ENCODE measurements around the gene GIGYF1.
"Not testable (repeated sequence)": the region's sequence is repeated elsewhere in the genome, so short reads cannot be mapped to it uniquely, and the experiment has no call there.

Gene GIGYF1

DNA sequence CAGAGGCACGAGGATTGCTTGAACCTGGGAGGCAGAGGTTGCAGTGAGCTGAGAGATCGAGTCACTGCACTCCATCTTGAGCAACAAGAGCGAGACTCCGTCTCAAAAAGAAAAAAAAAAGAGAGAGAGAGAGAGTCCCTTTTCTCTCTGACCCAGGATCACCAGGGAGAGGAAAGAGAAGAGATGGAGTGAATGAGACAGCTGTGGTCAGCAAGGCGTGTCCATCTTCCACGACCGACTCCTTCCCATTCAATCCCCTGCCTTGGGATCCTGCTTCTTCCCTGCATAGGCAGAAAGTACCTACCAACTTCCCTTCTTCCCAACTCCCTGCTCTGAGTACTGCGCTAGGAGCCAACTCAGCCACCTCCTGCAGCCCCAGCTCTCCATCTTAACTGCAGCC, 34.1 kb upstream of the GIGYF1 start:
- no peaks in the 10 kb centered on the region for H3K4me1 ChIP-seq (ENCODE audit: low read length)

DNA sequence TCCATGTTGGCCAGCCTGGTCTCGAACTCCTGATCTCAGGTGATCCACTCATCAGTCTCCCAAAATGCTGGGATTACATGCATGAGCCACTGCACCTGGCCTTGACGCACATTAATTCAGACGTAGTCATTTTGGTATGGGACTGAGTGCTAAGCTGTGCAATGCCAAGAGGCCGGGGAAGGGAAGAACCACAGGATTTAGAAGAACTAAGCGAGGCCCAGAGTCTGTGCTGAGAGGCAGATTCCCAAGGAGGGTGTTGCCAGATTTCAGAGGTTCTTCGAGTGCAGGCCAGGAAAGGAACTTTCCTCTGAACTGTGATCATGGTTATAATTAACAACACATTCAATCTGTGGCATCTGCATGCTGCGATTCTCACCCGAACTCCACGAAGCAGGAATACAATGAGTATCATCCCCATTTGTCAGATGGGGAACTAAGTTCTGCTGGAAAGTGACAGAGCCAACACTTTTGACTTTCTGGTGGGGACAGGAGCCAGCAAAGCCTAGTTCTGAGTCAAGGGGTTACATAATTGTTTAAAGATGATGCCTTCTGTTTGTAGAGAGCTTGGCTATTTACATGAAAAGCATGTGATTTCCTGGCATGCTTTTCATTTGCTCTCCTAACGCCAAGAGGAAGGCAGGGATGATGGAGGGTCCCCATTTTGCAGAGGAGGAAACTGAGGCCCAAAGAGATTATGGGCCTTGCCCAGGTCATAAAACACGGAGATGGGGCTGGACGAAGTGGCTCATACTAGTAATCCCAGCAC, 33.1 kb upstream of the GIGYF1 start:
- Histone ChIP-seq H3K79me2 (ENCODE audit: low read length) (no peaks in the 10 kb centered on the region), H3K4me1 (ENCODE audit: low read length) (no peaks in the 10 kb centered on the region), H3K27ac (ENCODE audit: low read length) (no peak overlapping the region), H3K4me2 (ENCODE audit: low read depth, low read length) (no peak overlapping the region), H4K20me1 (ENCODE audit: insufficient read depth, low read length) (no peaks in the 10 kb centered on the region), H3K4me3 (ENCODE audit: low read length) (no peak overlapping the region), H3F3A (ENCODE audit: insufficient read depth, low read length) (no peaks in the 10 kb centered on the region), H3K36me3 (replicated peaks; ENCODE audit: insufficient read depth, low read length) (no peaks in the 10 kb centered on the region), H3K9me2 (replicated peaks; ENCODE audit: insufficient read depth, low read length) (no peaks in the 10 kb centered on the region), H3K27me3 (replicated peaks; ENCODE audit: insufficient read depth, low read length) (peaks cover 87% of the 10 kb centered on the region), H3K9ac (ENCODE audit: low read length) (no peak overlapping the region), H2AFZ (ENCODE audit: low read length) (no peak overlapping the region), H3K9me3 (replicated peaks; ENCODE audit: insufficient read depth, low read length) (no peaks in the 10 kb centered on the region)
- no peak for TF ChIP-seq EZH2 (optimal IDR thresholded peaks at IDR 0.05; ENCODE audit: low read depth, low read length)
- no peak for TF ChIP-seq EZH2phosphoT487 (IDR thresholded peaks at IDR 0.05; ENCODE audit: low read length)
- TF ChIP-seq, protein P1, sequence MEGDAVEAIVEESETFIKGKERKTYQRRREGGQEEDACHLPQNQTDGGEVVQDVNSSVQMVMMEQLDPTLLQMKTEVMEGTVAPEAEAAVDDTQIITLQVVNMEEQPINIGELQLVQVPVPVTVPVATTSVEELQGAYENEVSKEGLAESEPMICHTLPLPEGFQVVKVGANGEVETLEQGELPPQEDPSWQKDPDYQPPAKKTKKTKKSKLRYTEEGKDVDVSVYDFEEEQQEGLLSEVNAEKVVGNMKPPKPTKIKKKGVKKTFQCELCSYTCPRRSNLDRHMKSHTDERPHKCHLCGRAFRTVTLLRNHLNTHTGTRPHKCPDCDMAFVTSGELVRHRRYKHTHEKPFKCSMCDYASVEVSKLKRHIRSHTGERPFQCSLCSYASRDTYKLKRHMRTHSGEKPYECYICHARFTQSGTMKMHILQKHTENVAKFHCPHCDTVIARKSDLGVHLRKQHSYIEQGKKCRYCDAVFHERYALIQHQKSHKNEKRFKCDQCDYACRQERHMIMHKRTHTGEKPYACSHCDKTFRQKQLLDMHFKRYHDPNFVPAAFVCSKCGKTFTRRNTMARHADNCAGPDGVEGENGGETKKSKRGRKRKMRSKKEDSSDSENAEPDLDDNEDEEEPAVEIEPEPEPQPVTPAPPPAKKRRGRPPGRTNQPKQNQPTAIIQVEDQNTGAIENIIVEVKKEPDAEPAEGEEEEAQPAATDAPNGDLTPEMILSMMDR (IDR thresholded peaks at IDR 0.05; ENCODE audit: low read length) = no peak
- DNase-seq = no peak

More for the DNA sequence above, 34.1 kb upstream of the GIGYF1 start:
- TF ChIP-seq EZH2 (optimal IDR thresholded peaks at IDR 0.05; ENCODE audit: low read depth, low read length) (no peak), EZH2phosphoT487 (IDR thresholded peaks at IDR 0.05; ENCODE audit: low read length) (no peak)
- TF ChIP-seq, protein P1 (IDR thresholded peaks at IDR 0.05; ENCODE audit: low read length) = no peak
- H2AFZ ChIP-seq (ENCODE audit: low read length) = no peak overlapping the region
- H3K79me2 ChIP-seq (ENCODE audit: low read length) = no peaks in the 10 kb centered on the region
- no peak overlapping the region for H3K4me3 ChIP-seq (ENCODE audit: low read length)
- H3K27ac ChIP-seq (ENCODE audit: low read length) = no peak overlapping the region
- no peaks in the 10 kb centered on the region for H3F3A ChIP-seq (ENCODE audit: insufficient read depth, low read length)
- DNase-seq = no peak
- no peaks in the 10 kb centered on the region for H3K9me3 ChIP-seq (replicated peaks; ENCODE audit: insufficient read depth, low read length)
- H4K20me1 ChIP-seq (ENCODE audit: insufficient read depth, low read length) = no peaks in the 10 kb centered on the region
- no peaks in the 10 kb centered on the region for H3K9me2 ChIP-seq (replicated peaks; ENCODE audit: insufficient read depth, low read length)
- H3K9ac ChIP-seq (ENCODE audit: low read length) = no peak overlapping the region
- H3K4me2 ChIP-seq (ENCODE audit: low read depth, low read length) = no peak overlapping the region
- no peaks in the 10 kb centered on the region for H3K36me3 ChIP-seq (replicated peaks; ENCODE audit: insufficient read depth, low read length)
- H3K27me3 ChIP-seq (replicated peaks; ENCODE audit: insufficient read depth, low read length) = peaks cover 87% of the 10 kb centered on the region

- not testable (repeated sequence) for H3K4me3 ChIP-seq (ENCODE audit: low read length); H3K27ac ChIP-seq (ENCODE audit: low read length); H3K4me2 ChIP-seq (ENCODE audit: low read depth, low read length)
Measured at GRCh38 chr7:100724364-100724763, 30.3 kb upstream of the GIGYF1 start.

DNA sequence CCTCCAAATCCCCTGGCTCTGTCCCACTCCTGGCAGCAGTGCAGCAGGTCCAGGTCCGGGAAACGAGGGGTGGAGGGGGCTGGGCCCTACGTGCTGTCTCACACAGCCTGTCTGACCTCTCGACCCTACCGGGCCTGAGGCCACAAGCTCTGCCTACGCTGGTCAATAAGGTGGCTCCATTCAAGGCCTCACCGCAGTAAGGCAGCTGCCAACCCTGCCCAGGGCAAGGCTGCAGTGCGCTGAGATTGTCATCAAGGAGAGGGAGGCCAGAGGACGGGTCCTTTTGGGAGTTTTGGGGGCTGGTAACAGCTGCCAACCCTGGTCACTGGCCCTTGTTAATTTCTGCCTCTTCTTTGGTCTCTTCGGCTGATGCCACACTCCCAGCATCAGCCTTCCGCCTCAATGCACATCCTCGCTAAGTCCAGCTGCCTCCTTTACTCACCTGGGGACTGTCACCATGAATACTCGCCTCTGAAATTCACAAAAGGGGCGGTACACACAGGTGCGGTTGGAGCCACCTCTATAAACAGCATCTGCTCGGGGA, 29.8 kb upstream of the GIGYF1 start:
- Histone ChIP-seq H3K36me3 (replicated peaks; ENCODE audit: insufficient read depth, low read length) (no peaks in the 10 kb centered on the region), H3K4me2 (ENCODE audit: low read depth, low read length) (no peak overlapping the region), H3K4me1 (ENCODE audit: low read length) (no peaks in the 10 kb centered on the region), H2AFZ (ENCODE audit: low read length) (no peak overlapping the region), H3K27me3 (replicated peaks; ENCODE audit: insufficient read depth, low read length) (peaks cover 94% of the 10 kb centered on the region), H3K9ac (ENCODE audit: low read length) (no peak overlapping the region), H3K9me2 (replicated peaks; ENCODE audit: insufficient read depth, low read length) (no peaks in the 10 kb centered on the region), H4K20me1 (ENCODE audit: insufficient read depth, low read length) (no peaks in the 10 kb centered on the region), H3K27ac (ENCODE audit: low read length) (no peak overlapping the region), H3K9me3 (replicated peaks; ENCODE audit: insufficient read depth, low read length) (no peaks in the 10 kb centered on the region), H3F3A (ENCODE audit: insufficient read depth, low read length) (no peaks in the 10 kb centered on the region), H3K4me3 (ENCODE audit: low read length) (no peak overlapping the region), H3K79me2 (ENCODE audit: low read length) (no peaks in the 10 kb centered on the region)
- no peak for DNase-seq
- TF ChIP-seq, protein P1 (IDR thresholded peaks at IDR 0.05; ENCODE audit: low read length) = no peak
- TF ChIP-seq EZH2phosphoT487 (IDR thresholded peaks at IDR 0.05; ENCODE audit: low read length) (no peak), EZH2 (optimal IDR thresholded peaks at IDR 0.05; ENCODE audit: low read depth, low read length) (no peak)

More at GRCh38 chr7:100724364-100724763, 30.3 kb upstream of the GIGYF1 start:
- not testable (repeated sequence) for H3K9me3 ChIP-seq (replicated peaks; ENCODE audit: insufficient read depth, low read length); H3K36me3 ChIP-seq (replicated peaks; ENCODE audit: insufficient read depth, low read length); H2AFZ ChIP-seq (ENCODE audit: low read length); H3K9me2 ChIP-seq (replicated peaks; ENCODE audit: insufficient read depth, low read length); H4K20me1 ChIP-seq (ENCODE audit: insufficient read depth, low read length); H3K4me1 ChIP-seq (ENCODE audit: low read length); H3K79me2 ChIP-seq (ENCODE audit: low read length); H3K9ac ChIP-seq (ENCODE audit: low read length); DNase-seq; H3F3A ChIP-seq (ENCODE audit: insufficient read depth, low read length)
- peaks cover 93% of the 10 kb centered on the region for H3K27me3 ChIP-seq (replicated peaks; ENCODE audit: insufficient read depth, low read length)

All from MM.1S (cell line).